Activated B cell treated with CpG ODN at 0.5 μM for 24 hours (primary cell): ENCODE measurements around the gene ECSIT. TPM values are rescaled to one million over a fixed set of nuclear protein-coding genes. Genes with fewer than 3 reads are reported as not detected.

Experiments
- ATAC-seq: fragments of 200-7000 bp; cut with Tn5 transposase; one replicate; pipeline ENCODE4 v1.10.0; 2021; ENCODE audit warnings: low read depth, mild to moderate bottlenecking, moderate library complexity
- CTCF ChIA-PET: fragments of 350-600 bp; sonication (Branson Sonifier 250); formaldehyde crosslinking; loops from one replicate; lab custom pipeline; 2021; ENCODE audit warnings: antibody characterized with exemption; lab: Charles Lee
- POLR2A ChIA-PET: fragments of 350-600 bp; sonication (Branson Sonifier 250); formaldehyde crosslinking; loops from one replicate; lab custom pipeline; 2021; ENCODE audit warnings: antibody characterized with exemption; lab: Charles Lee
- DNase-seq: peaks from one replicate; pipeline ENCODE4 v3.0.0; 2022
- H3K27ac Mint-ChIP-seq: one replicate; pipeline ENCODE4 v1.8.0; 2020; ENCODE audit warnings: mixed read lengths
- H3K27me3 Mint-ChIP-seq: one replicate; pipeline ENCODE4 v1.8.0; 2021; ENCODE audit warnings: mixed read lengths
- H3K36me3 Mint-ChIP-seq: one replicate; pipeline ENCODE4 v1.8.0; 2021; ENCODE audit warnings: low read depth, mixed read lengths
- H3K4me1 Mint-ChIP-seq: one replicate; pipeline ENCODE4 v1.8.0; 2021; ENCODE audit warnings: mixed read lengths
- H3K4me3 Mint-ChIP-seq: one replicate; pipeline ENCODE4 v1.8.0; 2020; ENCODE audit warnings: mild to moderate bottlenecking, mixed read lengths
- H3K9me3 Mint-ChIP-seq: one replicate; pipeline ENCODE4 v1.8.0; 2020; ENCODE audit warnings: mixed read lengths
- intact Hi-C: fragments of 100-400 bp; cut with micrococcal nuclease; formaldehyde crosslinking; loops from one replicate; pipeline ENCODE4 v1.15.1; 2024
- total RNA-seq: library from RNA; stranded (reverse); gene quantifications from 2 replicates; pipeline ENCODE4 v1.2.3, GENCODE V29; 2022
- TF ChIP-seq, protein P1 (sequence below): fragments of 200-600 bp; IDR thresholded peaks from one replicate; pipeline ENCODE4 v1.8.0; 2022; ENCODE audit warnings: antibody characterized with exemption, mild to moderate bottlenecking

Gene ECSIT
- total RNA-seq, 1 donor from 2014 or later = 54.2 TPM

DNA sequence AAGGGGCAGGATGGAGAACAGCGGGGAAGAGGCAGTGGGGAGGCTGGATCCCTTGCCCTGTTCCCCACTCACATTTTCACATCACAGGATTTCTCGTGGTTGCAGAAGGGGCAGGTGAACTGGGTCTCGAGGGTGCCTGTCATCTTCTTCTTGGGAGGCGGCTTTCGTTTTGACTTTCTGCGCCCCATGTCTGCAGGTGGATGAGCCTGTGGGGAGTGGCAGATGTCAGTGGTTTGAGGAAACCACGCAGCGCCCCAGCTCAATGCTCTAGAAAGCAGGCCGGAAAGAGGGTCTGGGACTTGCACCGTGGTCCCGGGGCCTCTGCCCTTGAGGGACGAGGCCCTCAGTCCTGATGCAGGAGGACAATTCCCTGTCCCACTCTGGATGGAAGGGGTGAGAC lies 25.2 kb upstream of the ECSIT start:
- POLR2A ChIA-PET = interaction anchor here (0.6 to 1.2 kb wide), 8 partner anchors 24 to 996 kb away, joined by 3 to 8 read pairs (median 5); partner anchors contain the start of gene ECSIT

DNA sequence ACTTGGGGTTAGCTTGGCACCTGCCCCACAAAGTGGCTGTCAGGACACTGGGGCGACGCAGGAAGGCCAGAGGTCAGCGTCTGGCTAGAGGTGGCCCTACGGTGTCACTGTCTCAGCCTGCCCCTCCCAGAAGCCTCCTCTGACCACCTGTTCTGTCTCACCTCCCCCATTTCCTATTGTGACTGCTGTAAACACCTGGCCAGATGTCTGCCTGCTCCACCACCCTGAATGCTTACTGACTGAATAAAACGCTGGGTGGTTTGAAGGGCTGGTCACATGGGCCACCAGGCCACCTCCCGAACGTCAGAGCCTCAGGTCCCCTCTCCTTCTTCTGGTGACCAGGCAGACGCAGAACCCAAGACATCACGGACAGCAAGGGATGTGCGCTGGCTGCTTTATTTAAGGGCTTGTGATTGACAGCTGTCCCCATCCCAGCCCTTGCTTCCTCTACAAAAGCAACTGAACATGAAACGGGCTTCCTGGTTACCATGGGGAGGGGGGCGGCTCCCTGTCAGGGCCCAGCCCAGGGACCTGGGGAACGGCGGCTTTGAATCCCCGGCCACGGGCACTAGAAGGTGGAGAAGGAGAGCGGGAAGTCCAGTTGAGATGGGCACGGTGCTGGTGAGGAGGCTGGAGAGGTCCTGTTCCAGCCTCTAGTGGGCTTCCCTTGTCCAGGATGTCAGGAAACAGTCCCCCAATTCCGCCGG lies 23.9 kb upstream of the ECSIT start:
- no peak for ATAC-seq
- POLR2A ChIA-PET = no interaction called here
- intact Hi-C loops = no loop called here
- no peak for DNase-seq
- CTCF ChIA-PET = interaction anchor here (1.8 kb wide), 1 partner anchor 17 kb away, joined by 9 read pairs; no protein-coding TSS in a partner anchor
- H3K4me1 Mint-ChIP-seq = peaks cover 45% of the 10 kb centered on the region
- TF ChIP-seq, protein P1, sequence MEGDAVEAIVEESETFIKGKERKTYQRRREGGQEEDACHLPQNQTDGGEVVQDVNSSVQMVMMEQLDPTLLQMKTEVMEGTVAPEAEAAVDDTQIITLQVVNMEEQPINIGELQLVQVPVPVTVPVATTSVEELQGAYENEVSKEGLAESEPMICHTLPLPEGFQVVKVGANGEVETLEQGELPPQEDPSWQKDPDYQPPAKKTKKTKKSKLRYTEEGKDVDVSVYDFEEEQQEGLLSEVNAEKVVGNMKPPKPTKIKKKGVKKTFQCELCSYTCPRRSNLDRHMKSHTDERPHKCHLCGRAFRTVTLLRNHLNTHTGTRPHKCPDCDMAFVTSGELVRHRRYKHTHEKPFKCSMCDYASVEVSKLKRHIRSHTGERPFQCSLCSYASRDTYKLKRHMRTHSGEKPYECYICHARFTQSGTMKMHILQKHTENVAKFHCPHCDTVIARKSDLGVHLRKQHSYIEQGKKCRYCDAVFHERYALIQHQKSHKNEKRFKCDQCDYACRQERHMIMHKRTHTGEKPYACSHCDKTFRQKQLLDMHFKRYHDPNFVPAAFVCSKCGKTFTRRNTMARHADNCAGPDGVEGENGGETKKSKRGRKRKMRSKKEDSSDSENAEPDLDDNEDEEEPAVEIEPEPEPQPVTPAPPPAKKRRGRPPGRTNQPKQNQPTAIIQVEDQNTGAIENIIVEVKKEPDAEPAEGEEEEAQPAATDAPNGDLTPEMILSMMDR = no peak
- H3K9me3 Mint-ChIP-seq = no peaks in the 10 kb centered on the region
- peaks cover 39% of the 10 kb centered on the region for H3K36me3 Mint-ChIP-seq
- peak overlapping the region; percentile 54 for H3K27ac Mint-ChIP-seq
- no peak overlapping the region for H3K4me3 Mint-ChIP-seq
- no peaks in the 10 kb centered on the region for H3K27me3 Mint-ChIP-seq

More for the DNA sequence above, 25.2 kb upstream of the ECSIT start:
- CTCF ChIA-PET = no interaction called here
- H3K4me1 Mint-ChIP-seq = peaks cover 58% of the 10 kb centered on the region
- no peaks in the 10 kb centered on the region for H3K9me3 Mint-ChIP-seq
- H3K36me3 Mint-ChIP-seq = peaks cover 42% of the 10 kb centered on the region
- DNase-seq = no peak
- no peaks in the 10 kb centered on the region for H3K27me3 Mint-ChIP-seq
- ATAC-seq = peak; percentile 36
- intact Hi-C loops = no loop called here
- H3K4me3 Mint-ChIP-seq = peak overlapping the region; percentile 44
- peak overlapping the region; percentile 77 for H3K27ac Mint-ChIP-seq
- TF ChIP-seq, protein P1 = no peak

DNA sequence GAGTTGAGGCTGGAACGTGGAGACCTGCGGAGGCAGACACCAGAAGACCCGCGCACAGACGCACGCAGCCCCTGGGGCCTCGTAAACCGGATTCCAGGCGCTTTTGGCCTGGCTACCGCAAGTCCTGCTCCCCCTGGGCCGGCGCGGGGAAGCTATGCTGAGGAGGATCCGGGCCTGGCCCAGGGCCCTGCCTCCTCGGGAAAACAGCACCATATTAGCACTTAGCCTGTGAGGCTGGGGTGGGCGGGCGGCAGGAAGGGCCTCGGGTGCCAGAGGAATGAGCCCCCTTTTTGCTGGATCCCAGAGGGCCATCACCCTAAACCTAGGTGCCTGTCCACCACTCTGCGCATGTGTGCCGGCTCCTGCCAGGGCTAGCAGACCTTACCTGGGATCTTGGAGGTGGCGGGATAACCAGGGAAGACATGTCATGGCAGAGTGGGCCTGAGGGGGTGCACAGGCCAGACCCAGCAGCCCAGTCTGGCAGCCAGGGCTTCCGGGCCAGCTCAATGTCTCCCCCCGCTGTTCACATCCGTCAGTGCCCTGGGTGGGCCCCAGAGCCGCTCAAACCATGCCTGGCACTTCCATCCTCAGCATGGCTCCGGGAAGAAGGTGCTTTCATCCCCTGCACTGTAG lies 22.8 kb upstream of the ECSIT start:
- TF ChIP-seq, protein P1 = no peak
- Mint-ChIP-seq H3K9me3 (no peaks in the 10 kb centered on the region), H3K36me3 (peaks cover 36% of the 10 kb centered on the region), H3K27ac (no peak overlapping the region), H3K4me3 (no peak overlapping the region), H3K4me1 (peaks cover 39% of the 10 kb centered on the region), H3K27me3 (no peaks in the 10 kb centered on the region)
- ChIA-PET CTCF (interaction anchor here (1.8 kb wide), 1 partner anchor 16 kb away, joined by 9 read pairs; no protein-coding TSS in a partner anchor), POLR2A (interaction anchor here (0.6 kb wide), 1 partner anchor 794 kb away, joined by 4 read pairs; no protein-coding TSS in a partner anchor)
- ATAC-seq (no peak), DNase-seq (no peak)
- intact Hi-C loops = no loop called here

DNA sequence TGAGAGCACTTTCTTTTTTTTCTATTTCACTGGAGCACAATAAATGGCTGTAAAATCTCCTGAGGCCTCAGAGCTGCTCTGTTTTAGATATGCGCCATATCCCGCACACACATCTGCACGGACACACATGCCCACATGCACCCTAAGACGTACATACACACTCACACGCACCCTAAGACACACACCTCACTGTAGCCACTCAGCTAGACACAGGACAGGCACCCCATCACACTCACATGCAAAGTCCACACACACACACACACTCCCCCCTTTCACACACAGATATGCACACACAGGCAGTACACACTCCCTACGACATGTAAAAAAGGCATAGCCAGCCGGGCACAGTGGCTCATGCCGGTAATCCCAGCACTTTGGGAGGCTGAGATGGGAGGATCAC lies 21.3 kb upstream of the ECSIT start:
- CTCF ChIA-PET = interaction anchor here (0.6 kb wide), 1 partner anchor 905 kb away, joined by 3 read pairs; no protein-coding TSS in a partner anchor
- Mint-ChIP-seq H3K27ac (no peak overlapping the region), H3K4me3 (no peak overlapping the region), H3K27me3 (no peaks in the 10 kb centered on the region), H3K4me1 (peaks cover 27% of the 10 kb centered on the region), H3K36me3 (peaks cover 27% of the 10 kb centered on the region), H3K9me3 (no peaks in the 10 kb centered on the region)
- ATAC-seq = no peak
- intact Hi-C loops = no loop called here
- POLR2A ChIA-PET = interaction anchor here (1.2 kb wide), 1 partner anchor 8 kb away, joined by 3 read pairs; no protein-coding TSS in a partner anchor
- DNase-seq = no peak
- TF ChIP-seq, protein P1 = no peak
